Heart left ventricle (tissue), 16 donors: ENCODE data around the gene MVK. TPM values are rescaled to one million over a fixed set of nuclear protein-coding genes. Genes with fewer than 3 reads are reported as not detected.

ENCODE experiments used
- ATAC-seq, 4 donors: fragments of 200-7000 bp; cut with Tn5 transposase; one replicate each; pipeline ENCODE4 v1.9.1; 2020 to 2022; ENCODE audit warnings: moderate library complexity in 4 of 4, mild to moderate bottlenecking in 3 of 4, moderate number of reproducible peaks in 1 of 4
- DNase-seq, 5 donors: peaks; one replicate each; pipeline ENCODE4 v3.0.0-alpha.2; 2020
- H3K27ac ChIP-seq, 12 donors: fragments of 200-600 bp; sonication (generic) in 4 of 12; one replicate each; pipeline versions ENCODE4 v1.5.0 to v1.8.0; 2016 to 2022; ENCODE audit warnings: mild to moderate bottlenecking in 2 of 12
- H3K27me3 ChIP-seq, 9 donors: fragments of 200-600 bp; sonication (generic) in 2 of 9; one replicate each; pipeline versions ENCODE4 v1.5.1 to v1.8.0; 2016 to 2022; ENCODE audit warnings: mild to moderate bottlenecking in 3 of 9
- H3K36me3 ChIP-seq, 9 donors: fragments of 200-600 bp; sonication (generic) in 2 of 9; one replicate each; pipeline versions ENCODE4 v1.5.0 to v1.8.0; 2018 to 2022; ENCODE audit warnings: mild to moderate bottlenecking in 2 of 9
- H3K4me1 ChIP-seq, 12 donors: fragments of 200-600 bp; sonication (generic) in 4 of 12; one replicate each; pipeline versions ENCODE4 v1.5.0 to v1.8.0; 2016 to 2022; ENCODE audit warnings: mild to moderate bottlenecking in 3 of 12
- H3K4me3 ChIP-seq, 12 donors: fragments of 200-600 bp; sonication (generic) in 4 of 12; one replicate each; pipeline versions ENCODE4 v1.5.0 to v1.8.0; 2017 to 2022; ENCODE audit warnings: mild to moderate bottlenecking in 9 of 12, moderate library complexity in 4 of 12
- H3K9me3 ChIP-seq, 12 donors: fragments of 200-600 bp; sonication (generic) in 4 of 12; one replicate each; pipeline versions ENCODE4 v1.5.0 to v1.8.0; 2016 to 2022; ENCODE audit warnings: mild to moderate bottlenecking in 1 of 12
- POLR2A ChIP-seq, 2 donors: fragments of 450-650 bp; IDR thresholded peaks; one replicate each; pipeline ENCODE4 v1.6.1; 2017; ENCODE audit warnings: antibody characterized with exemption in 2 of 2, mild to moderate bottlenecking in 2 of 2, moderate library complexity in 2 of 2
- WGBS, 4 donors: extraction: QIAGEN DNeasy Blood & Tissue Kit in 2 of 4; methylation state at CpG; one replicate each; pipeline versions ENCODE4 v1.1.5 to v1.1.7; 2013 to 2018; 5-methylcytosine and 5-hydroxymethylcytosine counted together
- intact Hi-C, 10 donors: fragments of 100-400 bp; cut with DNase I; formaldehyde crosslinking; loops; one replicate each; pipeline versions ENCODE4 v1.11.1 to v1.14.2; 2022
- polyA plus RNA-seq, 2 donors: library from polyadenylated mRNA; stranded (reverse); fragments of 200-250 nt; gene quantifications; one replicate each; pipeline ENCODE4 v1.2.3, GENCODE V29; 2013
- total RNA-seq, 9 donors: library from RNA; depleted of rRNA in 2 of 9; stranded (reverse); fragments of >200 nt in 2 of 9; fragmentation: NEBNext Ultra II Directional in 3 of 9; extraction: Animal tissue kit (Norgen Biotek cat#: 25700) in 3 of 9; gene quantifications; one replicate each; pipeline versions ENCODE4 v1.1.0 to v1.2.4, GENCODE V29; 2016 to 2023
- TF ChIP-seq, protein P1 (sequence below), 12 donors: fragments of 200-600 bp; sonication (generic) in 4 of 12; IDR thresholded peaks; one replicate each; pipeline versions ENCODE4 v1.5.0 to v1.8.0; 2018 to 2022; ENCODE audit warnings: antibody characterized with exemption in 12 of 12, mild to moderate bottlenecking in 5 of 12
- donor health status: ischemic (EF 13 %, LVEDD 7.1; RV severe dilation, severe dysfunction).
- donor health status: healthy with polysubstance abuse.
- donor health status: DM: no; HTN: yes; CAD: no.
- donor health status: DM: no; HTN: no; CAD: no.
- donor health status: ischemic (EF 25% LVEDD 6.9; RV normal size, moderate dysfunction).
- donor health status: ischemic (EF 25% LVEDD 5.7; RV mildly dilated, moderate dysfunction).
- donor health status: healthy.
- donor health status: DM: yes; HTN: yes; CAD: no.
- donor health status: ischemic (EF 35%, LVEDD 5.7; RV mildly dilated, moderate dysfunction).
- donor health status: nonischemic (EF 11% LVEDD 7.7; RV severe dilation, severe dysfunction).
- donor health status: DM: yes; HTN: yes; CAD: no.
- donor health status: PGD.
- donor health status: ischemic (EF 29% LVEDD 5.4; RV normal size, mild dysfunction).
- donor health status: nonischemic (EF 23%, LVEDD 6.1; RV moderate dilation, normal function).

Gene MVK
- total and polyA plus RNA-seq, 11 donors = 7.9 to 14.9 (median 10.1) TPM

DNA sequence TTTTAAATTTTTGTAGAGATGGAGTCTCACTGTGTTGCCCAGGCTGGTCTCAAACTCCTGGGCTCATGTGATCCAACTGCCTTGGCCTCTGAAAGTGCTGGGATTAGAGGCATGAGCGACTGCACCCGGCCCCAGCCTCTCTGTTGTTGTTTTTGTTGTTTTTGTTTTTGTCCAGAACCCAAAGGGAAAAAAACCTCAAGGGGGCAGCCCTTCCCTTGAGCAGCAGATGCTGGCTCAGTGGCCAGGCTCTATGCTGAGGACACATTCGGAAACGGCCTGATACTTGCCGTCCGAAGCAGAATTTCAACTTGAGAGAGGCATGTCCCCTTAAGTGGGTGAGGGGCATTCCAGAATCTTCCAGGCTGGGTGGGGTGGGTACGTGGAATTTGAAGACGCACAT is 6.7 kb downstream of the MVK start:
- ATAC-seq (no peak), DNase-seq (no peak)
- Histone ChIP-seq H3K4me3 (no peak overlapping the region), H3K4me1 (no peaks in the 10 kb centered on the region), H3K27me3 (no peaks in the 10 kb centered on the region), H3K36me3 (peaks cover 0 to 80% (median 73%) of the 10 kb centered on the region in 9 donors), H3K27ac (no peak overlapping the region), H3K9me3 (no peaks in the 10 kb centered on the region)
- 83 to 87% (median 86%) methylated on average over 8 of the region's 8 CpGs for WGBS, 4 donors
- intact Hi-C loops = no loop called here
- TF ChIP-seq, protein P1, sequence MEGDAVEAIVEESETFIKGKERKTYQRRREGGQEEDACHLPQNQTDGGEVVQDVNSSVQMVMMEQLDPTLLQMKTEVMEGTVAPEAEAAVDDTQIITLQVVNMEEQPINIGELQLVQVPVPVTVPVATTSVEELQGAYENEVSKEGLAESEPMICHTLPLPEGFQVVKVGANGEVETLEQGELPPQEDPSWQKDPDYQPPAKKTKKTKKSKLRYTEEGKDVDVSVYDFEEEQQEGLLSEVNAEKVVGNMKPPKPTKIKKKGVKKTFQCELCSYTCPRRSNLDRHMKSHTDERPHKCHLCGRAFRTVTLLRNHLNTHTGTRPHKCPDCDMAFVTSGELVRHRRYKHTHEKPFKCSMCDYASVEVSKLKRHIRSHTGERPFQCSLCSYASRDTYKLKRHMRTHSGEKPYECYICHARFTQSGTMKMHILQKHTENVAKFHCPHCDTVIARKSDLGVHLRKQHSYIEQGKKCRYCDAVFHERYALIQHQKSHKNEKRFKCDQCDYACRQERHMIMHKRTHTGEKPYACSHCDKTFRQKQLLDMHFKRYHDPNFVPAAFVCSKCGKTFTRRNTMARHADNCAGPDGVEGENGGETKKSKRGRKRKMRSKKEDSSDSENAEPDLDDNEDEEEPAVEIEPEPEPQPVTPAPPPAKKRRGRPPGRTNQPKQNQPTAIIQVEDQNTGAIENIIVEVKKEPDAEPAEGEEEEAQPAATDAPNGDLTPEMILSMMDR (IDR thresholded peaks at IDR 0.05) = no peak
- no peak for TF ChIP-seq POLR2A (IDR thresholded peaks at IDR 0.05)

DNA sequence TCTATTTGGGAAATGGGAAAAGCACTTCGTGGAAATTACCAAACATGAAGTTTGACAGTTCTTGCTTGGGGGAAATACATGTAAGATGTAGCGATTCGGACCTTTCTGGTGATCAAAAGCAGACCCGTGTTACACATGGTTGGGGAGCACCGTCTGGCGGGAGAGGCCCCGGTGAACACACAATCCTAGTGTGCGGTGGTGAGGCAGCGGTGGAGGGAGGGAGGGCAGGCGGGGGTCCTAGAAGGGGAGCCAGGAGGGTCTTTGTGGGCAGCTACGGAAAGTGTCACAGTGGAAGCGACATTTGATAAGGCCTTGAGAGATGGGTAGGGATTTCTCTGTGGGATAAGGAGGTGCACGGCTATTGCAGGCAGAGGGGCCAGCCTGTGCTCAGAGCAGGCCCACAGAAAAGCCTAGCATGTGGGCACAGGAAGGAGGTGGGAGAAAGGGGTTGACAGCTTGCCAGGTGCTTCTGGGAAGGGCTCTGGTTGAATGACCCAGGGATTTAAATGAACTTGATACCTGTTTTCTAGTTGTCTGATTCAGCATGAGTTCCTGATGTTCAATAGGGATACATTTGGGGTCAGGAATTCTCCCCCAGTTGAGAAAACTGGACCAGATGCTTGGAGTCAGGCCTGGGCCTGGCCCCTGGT is 7.2 kb downstream of the MVK start:
- peaks cover 0 to 78% (median 73%) of the 10 kb centered on the region in 9 donors for H3K36me3 ChIP-seq
- intact Hi-C loops = no loop called here
- peak in 1 of 5 donors; percentile 35 for DNase-seq
- H3K4me1 ChIP-seq = no peaks in the 10 kb centered on the region
- no peak overlapping the region for H3K4me3 ChIP-seq
- no peak for ATAC-seq
- H3K27me3 ChIP-seq = no peaks in the 10 kb centered on the region
- H3K27ac ChIP-seq = no peak overlapping the region
- 91 to 93% (median 92%) methylated on average over 13 of the region's 13 CpGs for WGBS, 4 donors
- TF ChIP-seq POLR2A (IDR thresholded peaks at IDR 0.05) = no peak
- TF ChIP-seq, protein P1 (IDR thresholded peaks at IDR 0.05) = no peak
- H3K9me3 ChIP-seq = no peaks in the 10 kb centered on the region

DNA sequence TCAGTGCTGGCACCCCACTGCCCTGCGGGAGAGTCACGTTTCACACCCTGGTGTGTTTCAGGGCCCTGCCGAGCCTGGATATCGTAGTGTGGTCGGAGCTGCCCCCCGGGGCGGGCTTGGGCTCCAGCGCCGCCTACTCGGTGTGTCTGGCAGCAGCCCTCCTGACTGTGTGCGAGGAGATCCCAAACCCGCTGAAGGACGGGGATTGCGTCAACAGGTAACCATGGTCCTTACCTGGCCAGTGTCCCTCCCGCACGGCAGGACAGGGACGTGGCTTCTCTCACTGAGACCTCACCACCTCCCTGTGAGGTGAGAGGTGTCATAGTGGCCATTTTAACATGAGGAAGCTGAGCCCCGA is 7.7 kb downstream of the MVK start:
- intact Hi-C loops = no loop called here
- H3K4me1 ChIP-seq = no peaks in the 10 kb centered on the region
- no peaks in the 10 kb centered on the region for H3K9me3 ChIP-seq
- DNase-seq (peak in 1 of 5 donors; percentile 33), ATAC-seq (no peak)
- H3K36me3 ChIP-seq = peaks cover 0 to 77% (median 69%) of the 10 kb centered on the region in 9 donors
- H3K27me3 ChIP-seq = no peaks in the 10 kb centered on the region
- no peak overlapping the region for H3K4me3 ChIP-seq
- TF ChIP-seq POLR2A (IDR thresholded peaks at IDR 0.05) = no peak
- TF ChIP-seq, protein P1 (IDR thresholded peaks at IDR 0.05) = no peak
- H3K27ac ChIP-seq = no peak overlapping the region
- 87 to 98% (median 93%) methylated on average over 12 to 18 of the region's 18 CpGs for WGBS, 4 donors

DNA sequence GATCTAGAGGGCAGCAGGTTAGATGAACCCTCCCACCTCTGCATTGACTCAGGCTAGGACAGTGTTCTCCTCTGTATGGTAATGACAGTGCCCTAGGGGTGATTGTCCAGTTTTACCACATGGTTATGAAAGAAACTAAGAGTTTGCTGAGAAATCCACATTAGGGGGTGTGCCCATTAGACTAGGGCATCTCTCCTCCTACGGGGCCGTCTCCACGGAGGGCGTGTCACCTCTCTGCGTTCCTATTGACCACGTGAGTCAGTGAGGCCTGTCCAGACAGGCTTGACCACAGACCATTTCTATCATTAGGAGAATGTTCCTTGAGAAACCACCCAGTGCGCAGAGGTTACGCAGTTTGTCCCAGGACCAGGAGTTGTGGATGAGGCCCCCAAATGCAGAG is 8.3 kb downstream of the MVK start:
- Histone ChIP-seq H3K27ac (no peak overlapping the region), H3K4me3 (no peak overlapping the region), H3K4me1 (no peaks in the 10 kb centered on the region), H3K9me3 (no peaks in the 10 kb centered on the region), H3K27me3 (no peaks in the 10 kb centered on the region), H3K36me3 (peaks cover 0 to 78% (median 65%) of the 10 kb centered on the region in 9 donors)
- intact Hi-C loops = no loop called here
- ATAC-seq (no peak), DNase-seq (peak in 1 of 5 donors; percentile 28)
- no peak for TF ChIP-seq POLR2A (IDR thresholded peaks at IDR 0.05)
- TF ChIP-seq, protein P1 (IDR thresholded peaks at IDR 0.05) = no peak
- WGBS, 4 donors = 89 to 93% (median 89%) methylated on average over 8 of the region's 8 CpGs
